Measurements from ENCODE around the gene PRPF6.

The PRPF6 gene

GRCh38 chr20:63945921-63946920, 34.7 kb upstream of the PRPF6 start:
- DNase-seq (ENCODE audit: low read depth), result no peak

- DNase-seq (ENCODE audit: low read depth), result no peak
These were observed 33.8 kb upstream of the PRPF6 start for GRCh38 chr20:63946986-63947637.

- no peak for DNase-seq (ENCODE audit: low read depth)
These were observed 33.1 kb upstream of the PRPF6 start for GRCh38 chr20:63947638-63948456.

GRCh38 chr20:63950701-63951397, 30.1 kb upstream of the PRPF6 start:
- no peak for DNase-seq (ENCODE audit: low read depth)

- no peak for DNase-seq (ENCODE audit: low read depth)
These were observed 29.3 kb upstream of the PRPF6 start for GRCh38 chr20:63951398-63952209.

- DNase-seq (ENCODE audit: low read depth), result no peak
These were observed 28.8 kb upstream of the PRPF6 start for GRCh38 chr20:63952210-63952535.

- DNase-seq (ENCODE audit: low read depth), result no peak
These were observed 28.2 kb upstream of the PRPF6 start for GRCh38 chr20:63952769-63953168.

- DNase-seq (ENCODE audit: low read depth), result no peak
These were observed 27.0 kb upstream of the PRPF6 start for GRCh38 chr20:63953764-63954429.

GRCh38 chr20:63955281-63955826, 25.6 kb upstream of the PRPF6 start:
- no peak for DNase-seq (ENCODE audit: low read depth)

- DNase-seq (ENCODE audit: low read depth), result peak; percentile 87
These were observed 24.9 kb upstream of the PRPF6 start, which contains the start of gene UCKL1 for GRCh38 chr20:63955827-63956663. TSS of gene UCKL1 (minus strand) at chr20:63956416. CDS start at chr20:63956372, 44 bp downstream.

GRCh38 chr20:63956664-63957003, 24.3 kb upstream of the PRPF6 start:
- no peak for DNase-seq (ENCODE audit: low read depth)

GRCh38 chr20:63957004-63957689, 23.8 kb upstream of the PRPF6 start:
- DNase-seq (ENCODE audit: low read depth), result peak; percentile 59

- no peak for DNase-seq (ENCODE audit: low read depth)
These were observed 23.1 kb upstream of the PRPF6 start for GRCh38 chr20:63957690-63958441.

- no peak for DNase-seq (ENCODE audit: low read depth)
These were observed 22.5 kb upstream of the PRPF6 start for GRCh38 chr20:63958471-63958870.

GRCh38 chr20:63958964-63959698, 21.8 kb upstream of the PRPF6 start:
- no peak for DNase-seq (ENCODE audit: low read depth)

- DNase-seq (ENCODE audit: low read depth), result no peak
These were observed 21.2 kb upstream of the PRPF6 start for GRCh38 chr20:63959699-63960075.
